Activated naive CD4-positive, alpha-beta T cell (primary cell): ENCODE results near the gene LRP4.

Experiments
- DNase-seq, 4 experiments: peaks; one replicate each; lab custom pipeline; 2025; lab: John Stamatoyannopoulos, UW

Gene LRP4

DNA sequence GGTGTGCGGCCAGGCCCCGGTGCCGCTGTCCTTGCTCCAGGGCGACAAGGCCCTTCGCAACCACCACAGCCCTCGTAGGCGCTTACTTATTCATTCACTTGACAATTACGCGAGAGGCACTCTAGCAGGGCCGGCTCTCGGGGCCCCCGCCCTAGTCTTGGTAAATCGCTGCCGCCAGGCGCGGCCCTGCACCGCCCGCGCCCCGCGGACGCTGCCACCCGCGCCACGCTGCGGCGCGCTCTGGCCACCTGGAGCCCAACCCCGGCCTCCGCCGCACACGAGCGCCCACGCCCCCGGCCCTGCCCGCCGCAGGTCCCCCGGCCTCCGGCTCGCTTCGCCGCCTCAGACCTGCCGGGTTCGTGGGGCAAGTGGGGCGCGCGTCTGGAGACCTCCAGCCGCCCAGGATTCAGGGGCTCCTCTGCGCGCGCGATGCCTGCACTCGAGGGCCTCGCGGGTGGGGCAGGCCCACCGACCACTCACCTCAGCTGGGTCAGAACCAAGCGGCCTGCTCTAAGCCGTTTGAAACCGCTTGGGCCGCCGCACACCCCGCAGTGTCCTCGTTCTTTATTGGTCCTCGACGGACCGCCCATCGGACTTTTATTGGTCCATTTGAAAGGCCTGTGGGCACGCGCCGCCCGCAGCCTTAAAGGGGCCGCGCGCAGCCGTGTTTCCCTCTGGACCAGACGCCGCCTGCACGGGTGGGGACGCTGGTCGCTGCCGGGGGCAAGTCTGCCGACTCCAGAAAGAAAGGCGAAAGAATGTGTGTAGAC is 72.4 kb downstream of the LRP4 start, which contains the start of gene CKAP5:
Gene CKAP5 (minus strand): TSS at position 541 of the 770 bp plus-strand sequence. CDS start 25,049 bp downstream, outside the sequence.
- peak; percentile 66 to 75 (median 70) for DNase-seq

DNA sequence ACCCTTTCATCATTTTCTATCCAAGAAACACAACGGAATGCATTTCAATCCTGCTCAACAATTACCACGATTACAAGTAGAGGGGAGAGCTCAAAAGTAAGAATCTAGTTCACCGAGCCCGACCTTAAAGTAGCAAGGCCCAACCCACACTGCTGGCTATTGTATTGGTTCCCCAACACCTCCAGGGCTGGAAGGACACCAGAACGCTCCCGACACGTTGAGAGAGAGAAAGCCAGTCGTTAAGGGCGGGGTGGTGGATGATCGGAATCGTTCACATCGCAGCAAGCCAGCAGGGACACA is 73.0 kb downstream of the LRP4 start:
- DNase-seq: no peak

DNA sequence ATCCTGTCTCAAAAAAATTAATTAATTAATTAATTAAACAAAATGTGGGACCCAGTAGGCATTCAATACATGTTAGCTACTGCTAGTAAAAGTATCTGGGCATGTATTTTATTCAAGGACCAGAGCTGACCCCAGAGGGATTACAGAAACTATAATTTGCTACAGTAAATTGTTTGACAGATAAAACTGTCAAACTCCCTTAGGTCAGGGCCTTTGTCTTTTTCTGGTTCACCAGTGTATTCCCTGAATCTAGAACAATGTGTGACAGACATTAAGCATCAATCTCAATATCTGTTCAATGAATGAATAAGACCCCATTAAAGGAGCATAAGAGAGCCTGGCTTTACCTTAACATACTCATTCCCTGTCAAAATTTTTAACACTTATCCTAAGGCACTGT is 78.2 kb downstream of the LRP4 start:
- DNase-seq: no peak

DNA sequence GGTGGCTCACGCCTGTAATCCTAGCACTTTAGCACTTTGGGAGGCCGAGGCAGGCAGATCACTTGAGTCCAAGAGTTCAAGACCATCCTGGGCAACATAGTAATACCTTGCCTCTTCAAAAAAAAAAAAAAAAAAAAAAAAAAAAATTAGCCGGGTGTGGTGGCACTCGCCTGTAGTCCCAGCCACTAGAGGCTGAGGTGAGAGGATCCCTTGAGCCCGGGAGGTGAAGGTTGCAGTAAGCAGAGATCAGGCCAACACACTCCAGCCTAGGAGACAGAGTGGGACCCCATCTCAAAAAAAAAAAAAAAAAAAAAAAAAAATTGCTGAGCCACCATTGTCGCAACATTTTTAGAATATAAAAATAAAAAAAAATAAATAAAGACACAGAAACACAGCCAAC is 79.8 kb downstream of the LRP4 start:
- DNase-seq: no peak

DNA sequence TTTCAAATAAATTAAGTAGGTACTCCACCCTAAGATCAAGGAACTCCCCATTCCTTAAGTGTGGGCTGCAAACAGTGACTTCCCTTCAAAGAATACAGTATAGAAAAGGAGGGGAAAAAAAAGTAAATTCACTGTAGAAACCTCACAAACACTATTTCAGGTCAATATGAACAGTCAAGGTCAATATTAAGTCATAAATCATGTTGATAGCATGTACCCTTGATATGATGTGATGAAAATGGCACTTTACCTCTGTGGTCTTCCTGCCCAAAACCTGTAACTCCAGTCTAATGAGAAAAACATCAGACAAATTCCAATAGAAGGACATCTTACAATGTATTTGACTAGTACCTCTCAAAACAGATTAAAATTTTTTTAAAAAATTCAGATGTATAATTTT is 80.5 kb downstream of the LRP4 start:
- no peak for DNase-seq

DNA sequence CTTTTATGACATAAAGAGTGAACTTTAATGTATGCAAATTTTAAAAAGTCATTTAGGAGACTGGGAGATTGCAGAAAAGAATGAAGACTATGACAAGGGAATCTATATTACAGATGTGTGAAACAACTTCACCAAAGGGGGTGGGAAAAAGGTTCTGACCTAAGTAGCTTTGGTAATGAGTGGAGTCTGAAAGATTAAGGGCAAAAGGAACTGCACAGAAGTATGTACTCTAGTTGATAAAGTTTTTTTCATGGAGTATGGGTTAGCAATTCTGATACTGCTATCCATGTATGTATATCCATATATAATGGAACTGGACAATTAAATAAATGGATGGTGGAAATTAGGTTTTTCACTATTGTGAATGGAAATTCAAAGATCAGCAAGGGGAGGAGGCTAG is 81.5 kb downstream of the LRP4 start:
- DNase-seq: no peak

DNA sequence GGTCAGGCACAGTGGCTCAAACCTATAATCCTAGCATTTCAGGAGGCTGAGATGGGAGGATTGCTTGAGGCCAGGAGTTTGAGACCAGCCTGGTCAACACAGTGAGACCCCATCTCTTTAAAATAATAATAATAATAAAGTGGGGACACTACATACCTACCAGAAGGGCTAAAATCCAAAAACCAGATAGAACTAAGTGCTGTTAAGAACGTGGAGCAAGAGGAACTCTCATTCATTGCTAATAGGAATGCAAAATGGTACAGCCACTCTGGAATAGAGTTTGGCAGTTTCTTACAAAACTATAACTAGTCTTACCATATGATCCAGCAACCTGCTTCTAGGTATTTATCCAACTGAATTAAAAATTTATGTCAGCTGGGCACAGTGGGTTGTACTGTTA is 81.9 kb downstream of the LRP4 start:
- DNase-seq: no peak

DNA sequence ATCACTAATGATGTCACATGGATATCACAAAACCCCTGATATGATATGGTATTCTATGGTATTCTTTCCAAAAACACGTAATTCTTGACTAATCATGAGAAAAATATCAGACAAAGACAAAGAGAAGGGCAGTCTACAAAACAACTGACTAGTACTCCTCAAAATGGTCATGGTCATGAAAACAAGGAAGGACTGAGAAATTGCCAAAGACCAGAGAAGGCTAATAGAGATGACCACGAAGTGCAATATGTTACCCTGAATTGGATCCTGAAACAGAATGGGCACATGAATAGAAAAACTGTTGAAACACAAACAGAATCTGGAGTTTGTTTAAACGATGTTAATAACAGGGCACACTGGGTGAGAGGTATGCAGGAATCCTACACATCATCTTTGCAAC is 82.5 kb downstream of the LRP4 start:
- DNase-seq: no peak

DNA sequence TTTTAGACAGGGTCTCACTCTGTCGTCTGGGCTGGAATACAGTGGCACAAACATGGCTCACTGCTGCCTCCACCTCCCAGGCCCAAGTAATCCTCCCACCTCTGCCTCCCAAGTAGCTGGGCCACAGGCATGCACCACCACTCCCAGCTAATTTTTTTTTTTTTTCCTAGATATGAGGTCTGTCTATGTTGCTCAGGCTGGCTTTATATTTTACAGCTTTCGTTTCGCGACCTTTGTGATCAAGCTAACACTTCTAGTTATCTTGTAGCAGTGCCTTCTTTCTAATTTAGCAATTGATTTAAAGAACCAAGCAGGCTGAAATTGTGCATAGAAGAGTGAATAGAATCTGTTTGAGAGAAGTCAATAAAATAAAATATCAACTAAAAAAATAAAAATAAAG is 83.5 kb downstream of the LRP4 start:
- no peak for DNase-seq

DNA sequence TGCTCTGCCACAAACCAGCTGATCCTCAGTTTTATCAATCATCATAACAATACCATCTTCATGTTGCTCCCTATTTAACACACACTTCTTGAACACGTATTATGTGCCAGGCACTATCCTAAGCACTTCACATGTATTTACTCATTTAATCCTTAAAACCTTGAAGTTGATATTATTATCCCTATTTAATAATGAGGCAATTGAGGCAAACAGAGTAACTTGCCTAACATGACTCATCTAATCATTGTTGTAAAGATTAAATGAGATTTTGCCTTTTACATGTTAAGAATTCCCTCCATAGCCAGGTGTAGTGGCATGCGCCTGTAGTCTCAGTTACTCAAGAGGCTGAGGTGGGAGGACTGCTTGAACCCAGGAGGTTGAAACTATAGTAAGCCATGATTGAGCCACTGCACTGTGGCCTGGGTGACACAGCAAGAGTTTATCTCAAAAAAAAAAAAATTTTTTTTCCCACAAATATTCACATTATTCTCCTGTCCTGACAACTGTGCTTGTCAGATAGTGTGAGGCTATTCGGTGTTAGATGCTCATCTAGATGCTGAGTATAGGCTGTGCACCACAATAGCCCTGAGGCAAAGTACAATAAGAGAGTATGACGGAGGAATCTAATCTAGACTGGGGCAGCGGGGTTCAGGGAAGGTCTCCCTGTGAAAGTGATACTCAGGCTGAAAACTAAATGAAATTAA is 85.7 kb downstream of the LRP4 start:
- no peak for DNase-seq

DNA sequence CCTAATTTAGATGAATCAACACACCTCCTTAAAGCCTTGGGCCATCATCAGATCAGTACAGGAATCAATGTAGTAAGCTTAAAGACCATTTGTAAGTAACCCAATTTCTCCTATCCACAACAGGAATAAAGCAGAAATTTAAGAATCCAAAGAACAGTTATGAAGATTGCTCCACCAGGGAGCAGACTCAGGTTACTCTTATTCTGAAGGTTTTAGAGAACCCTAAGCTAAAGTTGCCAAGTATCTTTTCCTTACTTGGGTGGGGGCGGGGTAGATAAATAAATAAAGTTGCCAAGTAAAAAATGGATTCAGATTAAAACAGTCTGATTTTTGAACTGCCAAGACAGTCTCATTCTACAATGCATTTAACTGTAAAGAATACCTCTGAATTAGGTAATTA is 90.4 kb downstream of the LRP4 start:
- no peak for DNase-seq

DNA sequence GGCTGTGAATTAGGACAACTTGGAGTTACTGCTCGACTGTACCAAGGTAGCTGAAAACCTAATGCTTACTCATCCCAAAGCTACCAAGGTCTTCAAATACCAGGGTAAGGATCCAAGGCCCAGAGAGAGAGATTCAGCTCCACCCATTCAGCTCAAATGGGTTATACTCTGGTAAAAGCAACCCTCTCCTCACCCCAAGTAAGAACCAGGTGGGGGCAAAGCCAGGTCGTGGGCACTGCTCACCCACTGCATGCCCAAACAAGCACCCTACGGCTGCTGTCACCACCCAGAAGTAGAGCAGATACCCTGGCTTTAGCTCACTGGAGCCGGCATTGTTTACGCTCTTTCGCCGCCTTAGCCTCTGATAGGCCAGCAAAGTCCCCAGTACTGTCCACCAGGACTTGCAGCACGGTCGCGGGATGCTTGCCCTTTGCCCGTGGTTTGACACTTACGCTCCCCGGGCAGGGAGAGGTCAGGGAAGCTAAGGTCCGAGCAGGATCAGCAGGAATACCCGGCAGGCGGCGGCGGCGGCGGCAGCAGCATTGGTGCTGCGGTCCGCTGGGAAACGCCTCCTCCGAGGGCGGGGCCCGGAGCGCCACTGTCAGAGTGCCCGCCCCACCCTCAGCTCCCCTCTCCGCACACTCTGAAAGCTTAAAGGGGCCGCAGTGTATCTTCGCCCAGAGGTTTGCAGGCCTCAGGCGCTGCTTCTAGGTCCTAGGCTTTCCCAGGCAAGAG is 91.9 kb downstream of the LRP4 start:
- DNase-seq: peak; percentile 18 to 69 (median 34)

DNA sequence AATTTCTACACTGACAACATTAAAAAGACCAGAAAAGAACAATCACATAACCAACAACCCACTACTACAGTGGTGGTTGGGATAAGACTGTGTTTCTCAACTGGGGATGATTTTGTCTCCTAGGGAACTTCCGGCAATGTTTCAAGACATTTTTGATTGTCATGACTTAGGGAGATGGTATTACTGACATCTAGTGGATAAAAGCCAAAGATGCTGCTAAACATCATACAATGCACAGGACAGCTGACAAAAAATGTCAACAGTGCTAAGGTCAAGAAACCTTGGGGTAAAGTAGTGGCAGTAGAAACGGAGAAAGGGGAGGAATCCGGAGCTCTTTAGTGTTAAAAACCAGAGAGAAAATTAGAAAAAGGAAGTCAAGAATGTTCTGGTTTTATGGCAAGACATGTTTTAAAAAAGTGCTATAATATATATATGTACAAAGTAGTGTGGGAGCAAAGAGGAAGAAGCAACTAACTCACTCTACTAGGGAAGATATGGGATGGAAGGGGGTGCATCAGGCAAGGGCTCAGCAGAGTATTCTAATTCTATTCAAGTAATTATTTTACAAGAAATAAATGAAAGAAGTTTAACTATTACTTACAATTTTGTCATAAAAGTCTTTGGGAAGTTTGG is 109.4 kb downstream of the LRP4 start:
- no peak for DNase-seq
